Measurements from ENCODE around the gene N4BP2.

DNA sequence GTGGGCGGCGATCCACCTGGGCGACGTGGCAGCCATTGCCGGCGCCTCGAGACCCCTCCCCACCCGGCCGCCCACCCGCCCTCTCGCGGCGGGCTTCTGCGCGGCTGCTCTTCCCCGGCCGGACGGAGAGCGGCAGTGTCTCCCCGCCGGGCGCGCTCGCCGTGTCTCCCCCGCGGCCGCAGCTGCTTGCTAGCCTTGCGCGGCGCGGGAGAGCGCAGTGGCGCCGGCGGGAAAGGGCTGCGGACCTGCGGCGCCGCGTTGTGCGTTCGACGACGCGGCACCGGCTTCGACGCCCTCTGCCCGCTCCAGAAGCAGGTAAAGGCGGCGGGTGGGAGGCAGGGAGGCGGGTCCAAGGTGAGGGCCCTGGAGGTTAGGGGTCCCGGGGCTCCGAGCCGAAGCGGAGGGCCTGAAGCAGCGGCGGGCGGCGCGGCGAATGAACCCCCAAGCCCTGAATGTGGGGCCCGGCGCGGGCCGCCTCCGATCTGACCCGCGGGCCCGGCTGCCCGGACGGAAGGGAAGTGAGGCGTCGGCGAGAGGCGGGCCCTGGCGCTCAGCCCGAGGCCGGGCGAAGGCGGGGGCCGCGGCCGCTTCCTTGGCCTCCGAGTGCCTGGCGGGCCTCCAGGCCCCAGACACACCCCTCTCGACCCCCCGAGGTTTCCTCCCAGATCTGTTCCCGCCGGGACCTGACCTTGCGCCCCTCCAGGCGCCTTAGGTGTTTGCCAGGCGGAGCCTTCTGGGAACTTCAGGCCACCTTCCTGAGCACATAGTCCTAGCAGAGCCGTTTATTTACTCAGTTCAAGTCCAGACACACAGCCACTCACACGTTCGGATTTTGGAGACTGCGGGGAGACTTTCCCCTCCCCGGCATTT is at the start of gene N4BP2:
- TF ChIP-seq, protein P1, sequence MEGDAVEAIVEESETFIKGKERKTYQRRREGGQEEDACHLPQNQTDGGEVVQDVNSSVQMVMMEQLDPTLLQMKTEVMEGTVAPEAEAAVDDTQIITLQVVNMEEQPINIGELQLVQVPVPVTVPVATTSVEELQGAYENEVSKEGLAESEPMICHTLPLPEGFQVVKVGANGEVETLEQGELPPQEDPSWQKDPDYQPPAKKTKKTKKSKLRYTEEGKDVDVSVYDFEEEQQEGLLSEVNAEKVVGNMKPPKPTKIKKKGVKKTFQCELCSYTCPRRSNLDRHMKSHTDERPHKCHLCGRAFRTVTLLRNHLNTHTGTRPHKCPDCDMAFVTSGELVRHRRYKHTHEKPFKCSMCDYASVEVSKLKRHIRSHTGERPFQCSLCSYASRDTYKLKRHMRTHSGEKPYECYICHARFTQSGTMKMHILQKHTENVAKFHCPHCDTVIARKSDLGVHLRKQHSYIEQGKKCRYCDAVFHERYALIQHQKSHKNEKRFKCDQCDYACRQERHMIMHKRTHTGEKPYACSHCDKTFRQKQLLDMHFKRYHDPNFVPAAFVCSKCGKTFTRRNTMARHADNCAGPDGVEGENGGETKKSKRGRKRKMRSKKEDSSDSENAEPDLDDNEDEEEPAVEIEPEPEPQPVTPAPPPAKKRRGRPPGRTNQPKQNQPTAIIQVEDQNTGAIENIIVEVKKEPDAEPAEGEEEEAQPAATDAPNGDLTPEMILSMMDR (IDR thresholded peaks at IDR 0.05): no peak
- TF ChIP-seq SP1 (CRISPR knock-in tag; conservative IDR thresholded peaks at IDR 0.05) (no peak; the same call in 1 of the 2 replicates), ZNF121 (CRISPR knock-in tag; IDR thresholded peaks at IDR 0.05) (no peak), FOXP1 (CRISPR knock-in tag; IDR thresholded peaks at IDR 0.05; ENCODE audit: borderline replicate concordance) (peak; percentile 90), CREB1 (CRISPR knock-in tag; IDR thresholded peaks at IDR 0.05) (no peak), ZNF232 (CRISPR knock-in tag; IDR thresholded peaks at IDR 0.05) (peak; percentile 71; the same call in 1 of the 2 replicates), NR2C2 (CRISPR knock-in tag; IDR thresholded peaks at IDR 0.05) (no peak)
- TF ChIP-seq, protein P2, sequence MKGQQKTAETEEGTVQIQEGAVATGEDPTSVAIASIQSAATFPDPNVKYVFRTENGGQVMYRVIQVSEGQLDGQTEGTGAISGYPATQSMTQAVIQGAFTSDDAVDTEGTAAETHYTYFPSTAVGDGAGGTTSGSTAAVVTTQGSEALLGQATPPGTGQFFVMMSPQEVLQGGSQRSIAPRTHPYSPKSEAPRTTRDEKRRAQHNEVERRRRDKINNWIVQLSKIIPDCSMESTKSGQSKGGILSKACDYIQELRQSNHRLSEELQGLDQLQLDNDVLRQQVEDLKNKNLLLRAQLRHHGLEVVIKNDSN (CRISPR knock-in tag; IDR thresholded peaks at IDR 0.05): 0 out of 2 replicates have a peak, but pooled peaks have one; percentile 11
- TF ChIP-seq, protein P3, sequence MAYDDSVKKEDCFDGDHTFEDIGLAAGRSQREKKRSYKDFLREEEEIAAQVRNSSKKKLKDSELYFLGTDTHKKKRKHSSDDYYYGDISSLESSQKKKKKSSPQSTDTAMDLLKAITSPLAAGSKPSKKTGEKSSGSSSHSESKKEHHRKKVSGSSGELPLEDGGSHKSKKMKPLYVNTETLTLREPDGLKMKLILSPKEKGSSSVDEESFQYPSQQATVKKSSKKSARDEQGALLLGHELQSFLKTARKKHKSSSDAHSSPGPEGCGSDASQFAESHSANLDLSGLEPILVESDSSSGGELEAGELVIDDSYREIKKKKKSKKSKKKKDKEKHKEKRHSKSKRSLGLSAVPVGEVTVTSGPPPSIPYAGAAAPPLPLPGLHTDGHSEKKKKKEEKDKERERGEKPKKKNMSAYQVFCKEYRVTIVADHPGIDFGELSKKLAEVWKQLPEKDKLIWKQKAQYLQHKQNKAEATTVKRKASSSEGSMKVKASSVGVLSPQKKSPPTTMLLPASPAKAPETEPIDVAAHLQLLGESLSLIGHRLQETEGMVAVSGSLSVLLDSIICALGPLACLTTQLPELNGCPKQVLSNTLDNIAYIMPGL (CRISPR knock-in tag; IDR thresholded peaks at IDR 0.05): peak; percentile 99
- TF ChIP-seq, protein P4, sequence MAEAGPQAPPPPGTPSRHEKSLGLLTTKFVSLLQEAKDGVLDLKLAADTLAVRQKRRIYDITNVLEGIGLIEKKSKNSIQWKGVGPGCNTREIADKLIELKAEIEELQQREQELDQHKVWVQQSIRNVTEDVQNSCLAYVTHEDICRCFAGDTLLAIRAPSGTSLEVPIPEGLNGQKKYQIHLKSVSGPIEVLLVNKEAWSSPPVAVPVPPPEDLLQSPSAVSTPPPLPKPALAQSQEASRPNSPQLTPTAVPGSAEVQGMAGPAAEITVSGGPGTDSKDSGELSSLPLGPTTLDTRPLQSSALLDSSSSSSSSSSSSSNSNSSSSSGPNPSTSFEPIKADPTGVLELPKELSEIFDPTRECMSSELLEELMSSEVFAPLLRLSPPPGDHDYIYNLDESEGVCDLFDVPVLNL (CRISPR knock-in tag; IDR thresholded peaks at IDR 0.05; ENCODE audit: borderline replicate concordance, low read depth): peak; percentile 88
- TF ChIP-seq, protein P5, sequence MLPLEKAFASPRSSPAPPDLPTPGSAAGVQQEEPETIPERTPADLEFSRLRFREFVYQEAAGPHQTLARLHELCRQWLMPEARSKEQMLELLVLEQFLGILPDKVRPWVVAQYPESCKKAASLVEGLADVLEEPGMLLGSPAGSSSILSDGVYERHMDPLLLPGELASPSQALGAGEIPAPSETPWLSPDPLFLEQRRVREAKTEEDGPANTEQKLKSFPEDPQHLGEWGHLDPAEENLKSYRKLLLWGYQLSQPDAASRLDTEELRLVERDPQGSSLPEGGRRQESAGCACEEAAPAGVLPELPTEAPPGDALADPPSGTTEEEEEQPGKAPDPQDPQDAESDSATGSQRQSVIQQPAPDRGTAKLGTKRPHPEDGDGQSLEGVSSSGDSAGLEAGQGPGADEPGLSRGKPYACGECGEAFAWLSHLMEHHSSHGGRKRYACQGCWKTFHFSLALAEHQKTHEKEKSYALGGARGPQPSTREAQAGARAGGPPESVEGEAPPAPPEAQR (CRISPR knock-in tag; IDR thresholded peaks at IDR 0.05): no peak
- TF ChIP-seq, protein P6, sequence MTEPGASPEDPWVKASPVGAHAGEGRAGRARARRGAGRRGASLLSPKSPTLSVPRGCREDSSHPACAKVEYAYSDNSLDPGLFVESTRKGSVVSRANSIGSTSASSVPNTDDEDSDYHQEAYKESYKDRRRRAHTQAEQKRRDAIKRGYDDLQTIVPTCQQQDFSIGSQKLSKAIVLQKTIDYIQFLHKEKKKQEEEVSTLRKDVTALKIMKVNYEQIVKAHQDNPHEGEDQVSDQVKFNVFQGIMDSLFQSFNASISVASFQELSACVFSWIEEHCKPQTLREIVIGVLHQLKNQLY (CRISPR knock-in tag; IDR thresholded peaks at IDR 0.05): peak; percentile 79; the same call in 1 of the 2 replicates

Data from WTC11 (cell line).